GM10248 (cell line): ENCODE data around the gene XPO5.

Experiments used
- CTCF ChIA-PET: fragments of 300-600 bp; sonication (Branson Sonifier 250); formaldehyde crosslinking; extraction: SDS; loops from one replicate; lab custom pipeline; 2021; ENCODE audit warnings: antibody characterized with exemption; lab: Yijun Ruan, JAX
- POLR2A ChIA-PET: fragments of 350-650 bp; sonication (Branson Sonifier 250); formaldehyde crosslinking; extraction: SDS; loops from one replicate; lab custom pipeline; 2020; ENCODE audit warnings: antibody characterized with exemption; lab: Yijun Ruan, JAX
- DNase-seq: peaks from one replicate; pipeline ENCODE4 v3.0.0; 2012; ENCODE audit errors: extremely low spot score
- TF ChIP-seq, protein P1 (sequence below): IDR thresholded peaks from 2 replicates; pipeline ENCODE4 v1.5.1; 2012; ENCODE audit warnings: mild to moderate bottlenecking, low read depth; ENCODE audit errors: extremely low read depth, missing control alignments, control extremely low read depth

The XPO5 gene

DNA sequence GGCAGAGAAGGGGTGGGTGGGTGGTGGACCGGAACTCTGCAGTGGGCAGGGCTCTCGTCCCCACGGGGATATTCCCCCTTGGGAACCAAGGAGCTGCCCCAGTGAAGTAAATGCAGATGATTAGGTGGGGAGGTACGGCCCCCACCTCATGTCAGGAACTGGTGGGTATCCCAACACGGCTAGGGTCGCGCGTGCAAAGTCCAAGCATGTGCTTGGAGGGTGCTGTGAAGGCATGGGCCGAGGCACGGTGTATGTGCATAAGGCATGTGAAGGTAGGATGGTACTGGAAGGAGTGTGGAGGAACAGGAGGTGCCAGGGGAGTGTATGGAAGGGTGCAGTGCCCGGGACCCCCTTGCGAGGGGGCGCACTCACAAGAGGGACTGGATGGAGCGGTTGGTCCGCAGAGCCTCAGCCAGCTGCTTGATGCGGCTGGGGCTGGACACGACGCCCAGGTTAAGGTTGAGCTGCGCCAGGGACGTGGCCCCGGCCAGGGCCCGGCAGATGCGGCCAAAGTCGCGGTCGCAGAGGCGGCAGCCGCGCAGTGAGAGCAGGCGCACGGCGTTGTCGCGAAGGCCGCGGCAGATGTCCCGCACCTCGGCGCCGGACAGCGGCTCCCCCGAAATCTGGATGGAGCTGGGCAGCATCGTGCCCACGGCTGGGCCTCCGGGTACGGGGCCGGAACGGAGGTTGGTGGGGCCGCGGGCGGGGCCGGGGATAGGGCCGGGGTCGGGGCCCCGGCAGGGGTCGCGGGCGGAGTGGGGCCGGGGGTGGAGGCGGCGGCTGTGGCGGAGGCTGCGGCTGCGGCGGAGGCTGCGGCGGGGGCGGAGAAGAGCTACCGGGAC is 66.5 kb downstream of the XPO5 start:
- DNase-seq = no peak
- ChIA-PET CTCF (interaction anchor here (1.0 to 7.8 kb wide), 8 partner anchors 10 to 280 kb away, joined by 4 to 125 read pairs (median 30); partner anchors contain the start of genes DLK2, DNPH1, POLR1C and YIPF3), POLR2A (interaction anchor here (0.5 to 1.1 kb wide), 3 partner anchors 8 to 285 kb away, joined by 3 to 5 read pairs (median 3); partner anchors contain the start of gene TJAP1)
- TF ChIP-seq, protein P1, sequence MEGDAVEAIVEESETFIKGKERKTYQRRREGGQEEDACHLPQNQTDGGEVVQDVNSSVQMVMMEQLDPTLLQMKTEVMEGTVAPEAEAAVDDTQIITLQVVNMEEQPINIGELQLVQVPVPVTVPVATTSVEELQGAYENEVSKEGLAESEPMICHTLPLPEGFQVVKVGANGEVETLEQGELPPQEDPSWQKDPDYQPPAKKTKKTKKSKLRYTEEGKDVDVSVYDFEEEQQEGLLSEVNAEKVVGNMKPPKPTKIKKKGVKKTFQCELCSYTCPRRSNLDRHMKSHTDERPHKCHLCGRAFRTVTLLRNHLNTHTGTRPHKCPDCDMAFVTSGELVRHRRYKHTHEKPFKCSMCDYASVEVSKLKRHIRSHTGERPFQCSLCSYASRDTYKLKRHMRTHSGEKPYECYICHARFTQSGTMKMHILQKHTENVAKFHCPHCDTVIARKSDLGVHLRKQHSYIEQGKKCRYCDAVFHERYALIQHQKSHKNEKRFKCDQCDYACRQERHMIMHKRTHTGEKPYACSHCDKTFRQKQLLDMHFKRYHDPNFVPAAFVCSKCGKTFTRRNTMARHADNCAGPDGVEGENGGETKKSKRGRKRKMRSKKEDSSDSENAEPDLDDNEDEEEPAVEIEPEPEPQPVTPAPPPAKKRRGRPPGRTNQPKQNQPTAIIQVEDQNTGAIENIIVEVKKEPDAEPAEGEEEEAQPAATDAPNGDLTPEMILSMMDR = no peak

DNA sequence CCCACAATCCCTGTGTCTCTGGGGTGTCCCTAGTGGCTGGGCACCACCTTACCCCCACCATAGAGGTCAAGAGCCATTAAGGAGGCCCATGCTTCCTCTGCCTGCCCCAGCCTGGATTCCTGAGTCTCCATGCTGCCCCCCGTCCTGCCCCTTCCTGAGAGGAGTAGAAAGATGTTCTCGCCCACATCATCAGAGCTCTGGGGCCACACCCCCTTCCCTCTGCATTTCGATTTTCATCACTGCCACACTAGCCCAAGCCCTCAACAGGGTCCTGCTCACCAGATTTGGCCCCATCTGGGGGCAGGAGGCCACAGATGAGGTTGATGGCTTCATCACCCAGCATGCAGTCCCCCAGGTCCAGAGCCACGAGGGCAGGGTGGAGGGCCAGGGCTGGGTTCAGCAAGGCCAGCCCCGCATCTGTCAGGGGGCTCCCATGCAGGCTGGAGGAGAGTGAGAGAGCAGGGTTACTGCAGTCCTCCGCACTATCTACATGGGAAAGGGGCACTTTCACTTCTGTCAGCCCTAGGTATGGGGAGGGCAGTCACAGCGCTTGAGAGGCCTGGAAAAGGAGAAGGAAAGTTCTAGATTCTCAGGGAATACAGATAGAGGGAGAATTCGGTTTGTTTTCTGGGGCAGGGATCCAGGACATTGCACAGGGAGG is 67.2 kb downstream of the XPO5 start:
- TF ChIP-seq, protein P1 = no peak
- ChIA-PET POLR2A (no interaction called here), CTCF (interaction anchor here (1.4 to 7.8 kb wide), 15 partner anchors 10 to 279 kb away, joined by 4 to 125 read pairs (median 16); partner anchors contain the start of genes DLK2, DNPH1, POLR1C and TJAP1)
- no peak for DNase-seq

- CTCF ChIA-PET = interaction anchor here (0.6 to 7.8 kb wide), 51 partner anchors 12 to 606 kb away, joined by 3 to 125 read pairs (median 5); partner anchors contain the start of genes ABCC10, CRIP3, DLK2 and DNPH1
- peak; percentile 86 for DNase-seq
- TF ChIP-seq, protein P1 = peak; percentile 92
- POLR2A ChIA-PET = interaction anchor here (0.5 to 1.1 kb wide), 5 partner anchors 19 to 284 kb away, joined by 3 to 5 read pairs (median 3); no protein-coding TSS in a partner anchor
Observed at GRCh38 chr6:43506667-43507471, 69.0 kb downstream of the XPO5 start.

DNA sequence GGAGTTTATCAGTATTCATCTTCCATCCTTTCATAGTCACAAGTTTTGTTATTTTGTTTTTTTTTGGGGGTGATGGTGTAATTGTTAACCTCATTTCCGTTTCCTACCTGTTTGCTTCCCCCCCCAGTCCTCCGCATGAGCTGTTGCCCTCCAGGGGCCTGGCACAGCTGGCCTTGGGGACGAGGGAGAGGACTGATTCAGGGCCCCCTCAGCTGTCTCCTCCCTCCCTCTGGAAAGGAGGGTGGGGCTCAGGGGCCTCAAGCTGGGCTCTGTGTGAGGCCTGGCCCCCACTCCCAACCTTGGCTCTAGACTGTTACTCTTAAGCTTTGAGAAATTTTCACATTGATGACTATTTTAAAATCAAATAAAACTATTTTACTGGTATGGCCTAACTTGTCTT is 69.7 kb downstream of the XPO5 start:
- DNase-seq = no peak
- ChIA-PET CTCF (interaction anchor here (0.6 to 7.8 kb wide), 45 partner anchors 8 to 573 kb away, joined by 3 to 125 read pairs (median 6); partner anchors contain the start of genes ABCC10, DLK2, DNPH1 and POLR1C), POLR2A (interaction anchor here (0.5 to 0.6 kb wide), 4 partner anchors 24 to 61 kb away, joined by 3 to 6 read pairs (median 4); no protein-coding TSS in a partner anchor)
- TF ChIP-seq, protein P1 = no peak

GRCh38 chr6:43505718-43506117 is 70.1 kb downstream of the XPO5 start:
- ChIA-PET POLR2A (interaction anchor here (0.5 to 0.6 kb wide), 2 partner anchors 23 to 62 kb away, joined by 4 to 6 read pairs; no protein-coding TSS in a partner anchor), CTCF (interaction anchor here (0.6 to 7.8 kb wide), 36 partner anchors 9 to 573 kb away, joined by 3 to 125 read pairs (median 6); partner anchors contain the start of genes ABCC10, DLK2, DNPH1 and POLR1C)
- TF ChIP-seq, protein P1 = no peak
- no peak for DNase-seq
